Mesendoderm (in vitro differentiated cells): ENCODE results near the gene AKAP6.

Source experiments
- DNase-seq: peaks from one replicate; pipeline ENCODE4 v3.0.0; 2013
- H2AK5ac ChIP-seq: 2 replicates; pipeline ENCODE4 v1.6.1; 2013; ENCODE audit warnings: low read length, inconsistent platforms
- H2BK120ac ChIP-seq: 2 replicates; pipeline ENCODE4 v1.6.1; 2013; ENCODE audit warnings: low read depth, mild to moderate bottlenecking, low read length, moderate library complexity, mixed read lengths
- H2BK15ac ChIP-seq: replicated peaks from 2 replicates; pipeline ENCODE4 v1.6.1; 2013; ENCODE audit warnings: low read depth, mild to moderate bottlenecking, moderate library complexity
- H2BK5ac ChIP-seq: 2 replicates; pipeline ENCODE4 v1.6.1; 2013; ENCODE audit warnings: low read length, inconsistent platforms
- H3K18ac ChIP-seq: 2 replicates; pipeline ENCODE4 v1.6.1; 2013; ENCODE audit warnings: mild to moderate bottlenecking, low read length, mixed read lengths
- H3K23ac ChIP-seq: one replicate; pipeline ENCODE4 v1.6.1; 2013; ENCODE audit warnings: low read length
- H3K27ac ChIP-seq: 2 replicates; pipeline ENCODE4 v1.5.1; 2013; ENCODE audit warnings: low read depth, mild to moderate bottlenecking, inconsistent platforms, low read length, moderate library complexity
- H3K27me3 ChIP-seq: 2 replicates; pipeline ENCODE4 v1.6.1; 2013; ENCODE audit warnings: low read length, control low read depth, mild to moderate bottlenecking, inconsistent platforms; ENCODE audit not compliant: insufficient read depth, poor library complexity
- H3K36me3 ChIP-seq: 2 replicates; pipeline ENCODE4 v1.6.1; 2013; ENCODE audit warnings: low read length, inconsistent platforms; ENCODE audit not compliant: control insufficient read depth, insufficient read depth
- H3K4ac ChIP-seq: one replicate; pipeline ENCODE4 v1.6.1; 2013; ENCODE audit warnings: low read depth, mild to moderate bottlenecking, low read length, moderate library complexity
- H3K4me1 ChIP-seq: 2 replicates; pipeline ENCODE4 v1.6.1; 2013; ENCODE audit warnings: low read depth, low read length, inconsistent platforms; ENCODE audit not compliant: control insufficient read depth
- H3K4me2 ChIP-seq: 2 replicates; pipeline ENCODE4 v1.6.1; 2013; ENCODE audit warnings: low read length
- H3K4me3 ChIP-seq: 2 replicates; pipeline ENCODE4 v1.5.1; 2013; ENCODE audit warnings: mild to moderate bottlenecking, low read length
- H3K56ac ChIP-seq: one replicate; pipeline ENCODE4 v1.6.1; 2013; ENCODE audit warnings: low read length
- H3K79me1 ChIP-seq: 2 replicates; pipeline ENCODE4 v1.6.1; 2013; ENCODE audit warnings: low read length, inconsistent platforms
- H3K79me2 ChIP-seq: 2 replicates; pipeline ENCODE4 v1.6.1; 2013; ENCODE audit warnings: mild to moderate bottlenecking, low read length; ENCODE audit not compliant: control insufficient read depth, insufficient read depth
- H3K9ac ChIP-seq: 2 replicates; pipeline ENCODE4 v1.6.1; 2013; ENCODE audit warnings: low read length, inconsistent platforms
- H4K5ac ChIP-seq: one replicate; pipeline ENCODE4 v1.6.1; 2013; ENCODE audit warnings: low read length
- H4K8ac ChIP-seq: one replicate; pipeline ENCODE4 v1.6.1; 2013; ENCODE audit warnings: low read depth, mild to moderate bottlenecking, control low read depth, low read length, moderate library complexity
- WGBS: extraction: QIAGEN DNeasy Blood & Tissue Kit; methylation state at CpG from one replicate; pipeline ENCODE4 v1.1.7; 2013; ENCODE audit warnings: low lambda C conversion rate, missing lambda C conversion rate; ENCODE audit not compliant: insufficient coverage; ENCODE audit errors: extremely low coverage; 5-methylcytosine and 5-hydroxymethylcytosine counted together

Gene AKAP6

GRCh38 chr14:32399920-32400319 lies 70.8 kb downstream of the AKAP6 start:
- no peaks in the 10 kb centered on the region for H3K36me3 ChIP-seq
- H3K4me1 ChIP-seq: no peaks in the 10 kb centered on the region
- DNase-seq: no peak
- no peak overlapping the region for H2BK15ac ChIP-seq
- H4K8ac ChIP-seq: no peak overlapping the region
- no peaks in the 10 kb centered on the region for H3K79me2 ChIP-seq
- no peak overlapping the region for H3K27ac ChIP-seq
- no peak overlapping the region for H2BK120ac ChIP-seq
- H3K18ac ChIP-seq: no peak overlapping the region
- H3K4me2 ChIP-seq: no peak overlapping the region
- no peak overlapping the region for H3K23ac ChIP-seq
- WGBS: no CpG with 5 or more reads among the region's 1 CpG
- no peak overlapping the region for H4K5ac ChIP-seq
- no peak overlapping the region for H3K4me3 ChIP-seq
- H3K9ac ChIP-seq: no peak overlapping the region
- H3K56ac ChIP-seq: no peak overlapping the region
- H2AK5ac ChIP-seq: no peak overlapping the region
- H3K4ac ChIP-seq: no peak overlapping the region
- no peak overlapping the region for H2BK5ac ChIP-seq
- H3K79me1 ChIP-seq: no peaks in the 10 kb centered on the region
- H3K27me3 ChIP-seq: no peaks in the 10 kb centered on the region

- H3K4me1 ChIP-seq: no peaks in the 10 kb centered on the region
- no peak overlapping the region for H2AK5ac ChIP-seq
- no peak overlapping the region for H3K4me2 ChIP-seq
- H3K4ac ChIP-seq: no peak overlapping the region
- H4K8ac ChIP-seq: no peak overlapping the region
- no peak overlapping the region for H2BK120ac ChIP-seq
- no peak overlapping the region for H4K5ac ChIP-seq
- no peaks in the 10 kb centered on the region for H3K36me3 ChIP-seq
- H3K79me1 ChIP-seq: no peaks in the 10 kb centered on the region
- no peak overlapping the region for H3K23ac ChIP-seq
- no peak overlapping the region for H3K9ac ChIP-seq
- no peak overlapping the region for H2BK15ac ChIP-seq
- H3K4me3 ChIP-seq: no peak overlapping the region
- H3K18ac ChIP-seq: no peak overlapping the region
- no peak for DNase-seq
- H3K56ac ChIP-seq: no peak overlapping the region
- no peaks in the 10 kb centered on the region for H3K27me3 ChIP-seq
- no CpG with 5 or more reads among the region's 1 CpG for WGBS
- H3K79me2 ChIP-seq: no peaks in the 10 kb centered on the region
- no peak overlapping the region for H3K27ac ChIP-seq
- H2BK5ac ChIP-seq: no peak overlapping the region
Observed at GRCh38 chr14:32400480-32400879, 71.4 kb downstream of the AKAP6 start.

GRCh38 chr14:32403021-32403420 lies 73.9 kb downstream of the AKAP6 start:
- Histone ChIP-seq H3K79me1 (no peaks in the 10 kb centered on the region), H3K27me3 (no peaks in the 10 kb centered on the region), H3K18ac (no peak overlapping the region), H3K4me3 (no peak overlapping the region), H3K4me2 (no peak overlapping the region), H4K5ac (no peak overlapping the region), H3K23ac (no peak overlapping the region), H3K4ac (no peak overlapping the region), H2BK15ac (no peak overlapping the region), H3K4me1 (no peaks in the 10 kb centered on the region), H2BK120ac (no peak overlapping the region), H4K8ac (no peak overlapping the region), H3K36me3 (no peaks in the 10 kb centered on the region), H3K27ac (no peak overlapping the region), H3K9ac (no peak overlapping the region), H3K79me2 (no peaks in the 10 kb centered on the region), H2AK5ac (no peak overlapping the region), H2BK5ac (no peak overlapping the region), H3K56ac (no peak overlapping the region)
- WGBS: no CpG with 5 or more reads among the region's 3 CpGs
- DNase-seq: no peak

- WGBS: no CpG with 5 or more reads among the region's 2 CpGs
- Histone ChIP-seq H3K56ac (no peak overlapping the region), H3K4me2 (no peak overlapping the region), H3K9ac (no peak overlapping the region), H2BK15ac (no peak overlapping the region), H3K27ac (no peak overlapping the region), H4K8ac (no peak overlapping the region), H3K18ac (no peak overlapping the region), H3K4me3 (no peak overlapping the region), H3K79me2 (no peaks in the 10 kb centered on the region), H3K23ac (no peak overlapping the region), H3K79me1 (no peaks in the 10 kb centered on the region), H4K5ac (no peak overlapping the region), H2AK5ac (no peak overlapping the region), H3K4me1 (no peaks in the 10 kb centered on the region), H2BK5ac (no peak overlapping the region), H3K27me3 (no peaks in the 10 kb centered on the region), H3K4ac (no peak overlapping the region), H2BK120ac (no peak overlapping the region), H3K36me3 (no peaks in the 10 kb centered on the region)
- no peak for DNase-seq
Observed at GRCh38 chr14:32403688-32404087, 74.6 kb downstream of the AKAP6 start.

GRCh38 chr14:32404784-32405573 lies 75.9 kb downstream of the AKAP6 start:
- no peak overlapping the region for H3K23ac ChIP-seq
- H2BK5ac ChIP-seq: no peak overlapping the region
- no peak overlapping the region for H2BK15ac ChIP-seq
- H3K18ac ChIP-seq: no peak overlapping the region
- no peak overlapping the region for H3K27ac ChIP-seq
- no peak overlapping the region for H3K56ac ChIP-seq
- H3K79me1 ChIP-seq: no peaks in the 10 kb centered on the region
- no peaks in the 10 kb centered on the region for H3K4me1 ChIP-seq
- no peak overlapping the region for H3K4me3 ChIP-seq
- no peak for DNase-seq
- no peak overlapping the region for H4K5ac ChIP-seq
- no peak overlapping the region for H3K9ac ChIP-seq
- H3K4me2 ChIP-seq: no peak overlapping the region
- H2AK5ac ChIP-seq: no peak overlapping the region
- no peaks in the 10 kb centered on the region for H3K36me3 ChIP-seq
- H3K4ac ChIP-seq: no peak overlapping the region
- no peaks in the 10 kb centered on the region for H3K27me3 ChIP-seq
- no peak overlapping the region for H4K8ac ChIP-seq
- no peak overlapping the region for H2BK120ac ChIP-seq
- H3K79me2 ChIP-seq: no peaks in the 10 kb centered on the region

- no peak overlapping the region for H2AK5ac ChIP-seq
- H3K9ac ChIP-seq: no peak overlapping the region
Observed at GRCh38 chr14:32405856-32406255, 76.8 kb downstream of the AKAP6 start.

More at GRCh38 chr14:32405856-32406255, 76.8 kb downstream of the AKAP6 start:
- Histone ChIP-seq H3K4me2 (no peak overlapping the region), H2BK120ac (no peak overlapping the region), H4K8ac (no peak overlapping the region), H3K4me3 (no peak overlapping the region), H2BK5ac (no peak overlapping the region), H3K79me2 (no peaks in the 10 kb centered on the region), H3K79me1 (no peaks in the 10 kb centered on the region), H3K4me1 (no peaks in the 10 kb centered on the region), H4K5ac (no peak overlapping the region), H3K27me3 (no peaks in the 10 kb centered on the region), H3K18ac (no peak overlapping the region), H2BK15ac (no peak overlapping the region), H3K56ac (no peak overlapping the region), H3K4ac (no peak overlapping the region), H3K23ac (no peak overlapping the region), H3K27ac (no peak overlapping the region), H3K36me3 (no peaks in the 10 kb centered on the region)
- WGBS: no CpG with 5 or more reads among the region's 2 CpGs
- no peak for DNase-seq
